ENCODE data around the gene VPS13D. TPM values are rescaled to one million over a fixed set of nuclear protein-coding genes. Genes with fewer than 3 reads are reported as not detected.

Gene VPS13D
- total and polyA plus RNA-seq, 9 donors, result 19.8 to 59.3 (median 41.8) TPM

Small RNAs within 50 kb of the gene (microRNA-seq; reads per million reads assigned to microRNA genes)
- 0 to 0.79 (median 0.18) reads per million in 3 donors for gene MIR4632

Small RNAs within 50 kb of the gene (small RNA-seq; reads per million reads assigned to genes)
- not detected for gene MIR4632
- not detected for gene RF00156
- gene SNORA59A, result not detected

Other genes with a start within 250 kb of the VPS13D start
- gene MFN2, start 249.6 kb upstream of the VPS13D start, total RNA-seq, result 10 to 100 TPM; 27.8 to 67.8 (median 55.8) TPM
- 10 to 100 TPM; 29.7 to 77.0 TPM for gene MFN2, start 249.6 kb upstream of the VPS13D start, polyA plus RNA-seq
- gene MIIP, start 210.5 kb upstream of the VPS13D start, total RNA-seq, result 10 to 100 TPM; 32.3 to 59.0 (median 36.4) TPM
- 10 to 100 TPM in 1 of 2 donors, 1 to 10 TPM in 1; 3.3 to 42.8 TPM for gene MIIP, start 210.5 kb upstream of the VPS13D start, polyA plus RNA-seq
- 10 to 100 TPM in 1 of 7 donors, under 1 TPM in 6; 0.25 to 10.9 (median 0.45) TPM for gene TNFRSF8, start 166.7 kb upstream of the VPS13D start, total RNA-seq
- gene TNFRSF8, start 166.7 kb upstream of the VPS13D start, polyA plus RNA-seq, result under 1 TPM; 0.17 to 0.65 TPM
- 10 to 100 TPM; 11.4 to 27.6 (median 21.6) TPM for gene TNFRSF1B, start 63.0 kb upstream of the VPS13D start, total RNA-seq
- gene TNFRSF1B, start 63.0 kb upstream of the VPS13D start, polyA plus RNA-seq, result 10 to 100 TPM; 10.3 to 14.3 TPM

Data from ovary (tissue), 9 donors.